Activated gamma-delta T cell treated with Interleukin-2 at 50 U/mL for 16 hours (primary cell): Measurements from ENCODE around the gene TUBB2B.
"Not testable (repeated sequence)": the region's sequence is repeated elsewhere in the genome, so short reads cannot be mapped to it uniquely, and the experiment has no call there.

Experiments used
- DNase-seq: peaks from one replicate; pipeline ENCODE4 v3.0.0-alpha.2; 2020

TUBB2B gene

DNA sequence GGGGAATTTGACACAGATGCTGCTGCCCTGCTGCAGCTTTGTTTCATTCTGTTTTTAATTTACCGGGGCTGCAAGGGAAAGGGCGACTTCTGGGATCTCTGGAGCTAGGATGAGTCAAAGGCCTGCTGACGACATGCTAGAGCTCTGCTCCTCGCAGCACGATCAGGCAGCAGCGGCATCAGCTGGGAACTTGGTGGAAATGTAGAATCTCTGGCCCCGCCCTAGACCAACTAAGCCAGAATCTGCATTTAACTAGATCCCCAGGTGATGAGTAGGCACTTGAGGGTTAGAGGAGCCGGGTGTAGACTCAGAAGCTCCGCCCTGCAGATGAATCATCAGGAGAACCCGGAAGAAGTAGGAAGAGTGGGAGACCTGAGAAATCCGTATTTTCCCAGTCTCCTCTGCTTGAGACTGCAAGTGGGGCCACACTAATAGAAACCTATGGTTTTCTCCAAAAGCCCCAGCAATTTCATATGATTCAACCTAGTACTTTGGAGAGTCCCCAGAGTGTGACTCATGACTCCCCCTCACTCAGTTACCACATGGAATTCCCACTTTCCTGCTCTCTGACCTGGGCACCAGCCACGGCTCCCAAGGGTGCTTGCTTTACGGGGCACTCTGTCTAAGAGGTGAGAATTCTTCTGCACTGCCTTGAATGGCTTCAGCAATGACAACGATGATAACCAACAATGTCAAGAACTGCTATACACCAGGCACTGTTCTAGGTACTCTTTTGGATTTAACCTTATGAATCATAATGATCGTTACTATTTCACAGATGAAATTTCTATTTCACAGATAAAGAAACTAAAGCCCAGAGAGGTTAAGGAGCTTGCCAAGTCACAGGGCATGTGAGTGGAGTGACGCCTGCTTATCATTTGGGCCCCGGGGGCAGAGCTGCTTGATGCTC, 18.1 kb downstream of the TUBB2B start:
- DNase-seq = no peak

DNA sequence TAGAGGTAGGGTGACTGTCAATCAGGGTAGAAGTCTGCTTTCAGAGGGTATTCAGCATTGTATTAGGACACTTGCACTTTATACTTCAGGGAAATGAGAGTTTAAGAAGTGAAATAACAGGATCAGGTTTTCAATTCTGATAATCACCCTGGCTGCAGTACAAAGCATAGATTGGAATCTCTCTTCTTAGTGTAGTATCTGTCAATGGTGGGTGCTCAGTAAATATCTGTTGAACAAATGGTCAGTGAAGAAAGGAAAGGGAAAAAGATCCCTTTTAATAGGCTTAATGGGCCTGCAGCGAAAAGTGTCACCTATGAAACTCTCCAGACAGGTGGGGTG, 18.7 kb downstream of the TUBB2B start:
- DNase-seq = no peak

DNA sequence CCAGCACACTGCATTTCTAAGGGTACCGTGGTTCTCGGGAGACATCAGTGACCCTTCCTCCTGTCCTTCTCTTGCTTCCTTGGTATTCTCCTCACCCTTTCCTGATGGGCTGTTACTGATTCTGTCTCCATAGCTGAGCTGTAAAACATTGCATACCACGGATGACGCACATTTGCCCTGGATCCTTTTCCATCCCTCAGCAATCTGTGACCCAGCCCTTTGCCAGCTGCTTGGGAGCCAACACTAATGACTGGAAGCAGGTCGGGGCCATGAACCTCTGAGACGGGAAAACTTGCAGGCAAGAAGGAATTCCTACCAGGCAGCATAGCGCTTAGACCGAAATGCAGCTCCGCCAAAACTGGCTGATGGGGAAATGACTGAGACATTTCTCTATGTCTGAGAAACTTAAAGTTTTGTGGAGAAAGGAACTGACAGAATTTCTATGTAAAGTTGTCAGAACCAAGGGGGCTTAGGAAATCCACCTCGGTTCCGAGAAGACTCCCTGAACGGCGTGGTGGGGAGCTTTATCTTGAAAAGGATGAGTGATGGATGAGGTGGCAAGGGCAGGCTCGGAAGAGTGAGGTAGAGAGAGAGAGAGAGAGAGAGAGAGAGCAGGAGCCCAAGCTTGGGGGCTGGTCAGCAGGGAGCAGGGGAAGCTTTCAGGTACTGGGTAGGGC, 19.2 kb downstream of the TUBB2B start:
- DNase-seq = no peak

DNA sequence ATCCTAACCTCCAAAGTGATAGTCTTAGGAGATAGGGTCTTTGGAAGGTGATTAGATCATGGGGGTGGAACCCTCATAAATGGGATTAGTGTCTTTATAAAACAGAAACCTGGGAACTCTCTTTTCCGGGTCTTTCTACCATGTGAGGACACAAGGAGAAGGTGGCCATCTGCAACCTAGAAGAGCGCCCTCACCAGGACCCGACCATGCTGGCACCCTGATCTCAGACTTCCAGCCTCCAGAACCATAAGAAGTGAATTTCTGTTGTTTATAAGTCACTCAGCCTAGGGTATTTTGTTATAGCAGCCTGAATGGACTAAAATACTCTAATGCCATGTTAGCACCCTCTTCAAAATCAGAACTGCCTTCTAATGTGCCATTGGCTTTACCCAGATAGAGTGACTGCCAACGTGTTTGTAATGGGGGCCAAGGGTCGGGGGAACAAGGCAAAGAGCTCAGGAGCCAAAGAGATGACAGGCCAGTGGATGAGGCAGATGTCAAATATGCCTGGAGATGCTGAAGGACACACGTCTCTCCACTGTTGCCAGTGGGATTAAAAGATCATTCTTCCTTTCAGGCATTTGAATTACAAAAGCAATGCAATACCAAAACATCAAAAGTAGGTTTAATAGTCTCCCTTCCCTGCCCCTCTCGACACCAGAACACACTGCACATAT, 21.0 kb downstream of the TUBB2B start:
- no peak for DNase-seq

DNA sequence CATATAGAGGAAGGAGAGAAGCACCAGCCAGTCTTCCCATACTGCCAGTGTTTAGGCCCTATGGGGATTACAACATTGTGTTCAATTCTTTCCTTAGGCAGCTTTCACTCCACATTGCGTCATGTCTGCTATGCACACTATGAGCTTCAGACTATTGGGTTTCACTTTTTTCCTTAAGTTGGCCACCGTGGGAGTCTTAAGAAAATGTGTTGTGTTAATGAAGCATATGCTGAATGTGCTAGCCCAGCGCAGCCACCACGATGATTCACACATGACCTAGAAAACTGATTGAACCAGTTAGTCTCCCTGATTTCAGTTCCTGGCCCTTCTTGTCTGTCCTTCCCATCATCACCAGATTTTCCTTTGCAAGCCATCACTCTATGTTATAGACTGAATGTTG, 21.5 kb downstream of the TUBB2B start:
- DNase-seq = no peak

DNA sequence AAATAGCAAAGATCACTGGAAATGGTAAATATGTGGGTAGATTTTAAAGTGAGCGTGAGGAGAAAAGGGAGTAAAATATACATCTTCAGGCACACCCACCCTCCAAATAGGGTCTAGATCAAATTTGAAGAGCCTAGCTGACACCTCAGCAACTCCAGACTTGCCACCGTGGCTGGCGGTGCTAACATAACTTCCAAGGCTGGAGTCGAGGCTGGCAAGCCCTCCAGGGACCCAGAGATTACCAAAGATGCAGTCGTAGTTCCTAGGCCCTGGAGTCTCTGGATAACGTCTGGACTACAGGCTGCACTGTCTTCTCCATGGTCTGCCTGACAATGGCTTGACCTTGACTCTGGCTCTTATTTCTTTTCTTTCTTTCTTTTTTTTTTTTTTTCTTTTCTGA, 22.5 kb downstream of the TUBB2B start:
- no peak for DNase-seq

DNA sequence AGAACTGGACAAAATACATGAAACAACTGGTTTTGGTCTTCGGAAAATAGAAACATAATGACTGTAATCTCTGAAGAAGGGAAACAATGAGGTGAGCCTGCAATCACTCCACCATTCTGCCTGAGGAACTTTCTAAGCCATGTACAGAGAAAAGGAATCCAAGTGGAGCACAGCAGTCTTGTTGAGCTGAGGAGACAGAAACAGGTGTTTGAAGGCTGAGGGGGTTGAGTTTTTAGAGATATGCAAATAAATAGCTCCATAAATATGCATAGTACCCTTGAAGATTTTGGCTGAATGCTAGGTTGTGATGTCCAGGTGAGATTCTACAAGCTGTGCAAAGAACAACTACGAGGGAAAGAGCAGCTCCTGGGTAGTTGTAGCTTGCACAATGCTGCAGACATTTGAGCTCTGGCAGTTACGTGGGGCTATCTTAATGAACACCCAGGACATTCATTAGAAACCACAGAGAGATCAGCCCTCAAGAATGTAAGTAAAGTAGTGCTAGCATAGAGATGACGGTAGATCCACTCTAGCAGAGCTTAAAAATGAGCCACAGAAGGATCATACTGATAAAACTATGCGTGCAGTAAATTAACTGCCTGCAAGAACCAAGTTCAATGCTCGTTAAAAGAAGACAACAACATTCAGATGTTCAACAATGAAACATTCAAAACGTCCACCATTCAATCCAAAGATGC, 24.3 kb downstream of the TUBB2B start:
- DNase-seq = no peak

DNA sequence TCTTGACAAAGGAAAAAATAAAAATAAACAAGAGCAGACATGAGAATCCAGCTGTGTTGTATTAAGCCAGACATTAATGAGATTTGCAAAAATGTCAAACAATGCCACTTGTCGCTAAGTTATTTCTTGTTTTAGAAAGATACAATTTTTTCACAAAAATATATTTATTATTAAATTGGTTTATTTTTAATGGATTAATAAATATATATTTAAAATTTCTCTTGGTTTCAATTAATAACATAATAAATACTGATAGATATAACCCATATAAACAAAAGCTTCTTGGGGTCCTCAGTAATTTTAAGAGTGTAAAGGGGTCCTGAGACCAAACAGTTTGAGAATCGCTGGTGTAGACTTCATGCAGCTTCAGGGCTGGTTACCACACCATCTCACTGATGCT, 26.1 kb downstream of the TUBB2B start:
- no peak for DNase-seq

DNA sequence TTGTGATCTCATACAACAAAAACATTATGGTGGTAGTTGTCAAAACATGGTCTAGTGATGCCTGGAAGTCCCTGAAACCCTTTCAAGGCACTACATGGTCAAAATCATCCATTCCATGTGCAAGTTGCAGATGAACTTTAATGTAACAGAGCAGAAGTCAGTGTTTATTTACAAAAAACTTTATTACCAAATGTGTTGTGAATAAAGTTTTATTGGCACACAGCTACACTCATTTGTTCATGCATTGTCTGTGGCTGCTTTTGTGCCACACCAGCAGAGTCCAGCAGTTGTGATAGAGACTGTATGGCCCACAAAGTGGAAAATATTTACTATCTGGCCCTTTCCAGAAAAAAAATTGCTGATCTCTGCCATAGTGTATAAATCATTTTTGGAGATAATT, 26.8 kb downstream of the TUBB2B start:
- DNase-seq = no peak

DNA sequence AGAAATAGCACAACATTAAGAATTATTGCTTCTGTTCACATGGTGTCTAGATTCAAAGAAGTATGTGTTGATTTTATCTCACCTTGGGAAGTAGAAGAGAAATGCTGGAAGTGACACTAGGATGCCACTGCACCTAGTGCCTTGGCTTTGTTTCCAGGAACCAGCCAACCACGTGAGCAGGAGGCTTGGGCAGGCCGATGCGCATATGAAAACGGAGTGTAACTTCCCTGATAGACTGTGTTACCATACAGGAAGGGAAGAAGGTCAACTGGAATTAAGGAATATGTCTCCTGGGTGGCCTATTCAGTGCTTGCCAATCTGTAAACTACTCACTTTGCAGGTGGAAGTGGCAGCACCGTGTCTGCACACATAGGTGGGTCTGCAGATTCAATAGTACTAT, 28.1 kb downstream of the TUBB2B start:
- DNase-seq = no peak

DNA sequence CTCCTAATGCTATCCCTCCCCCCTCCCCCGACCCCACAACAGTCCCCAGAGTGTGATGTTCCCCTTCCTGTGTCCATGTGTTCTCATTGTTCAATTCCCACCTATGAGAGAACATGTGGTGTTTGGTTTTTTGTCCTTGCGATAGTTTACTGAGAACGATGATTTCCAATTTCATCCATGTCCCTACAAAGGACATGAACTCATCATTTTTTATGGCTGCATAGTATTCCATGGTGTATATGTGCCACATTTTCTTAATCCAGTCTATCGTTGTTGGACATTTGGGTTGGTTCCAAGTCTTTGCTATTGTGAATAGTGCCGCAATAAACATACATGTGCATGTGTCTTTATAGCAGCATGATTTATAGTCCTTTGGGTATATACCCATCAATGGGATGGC, 29.7 kb downstream of the TUBB2B start:
- DNase-seq = not testable (repeated sequence)

DNA sequence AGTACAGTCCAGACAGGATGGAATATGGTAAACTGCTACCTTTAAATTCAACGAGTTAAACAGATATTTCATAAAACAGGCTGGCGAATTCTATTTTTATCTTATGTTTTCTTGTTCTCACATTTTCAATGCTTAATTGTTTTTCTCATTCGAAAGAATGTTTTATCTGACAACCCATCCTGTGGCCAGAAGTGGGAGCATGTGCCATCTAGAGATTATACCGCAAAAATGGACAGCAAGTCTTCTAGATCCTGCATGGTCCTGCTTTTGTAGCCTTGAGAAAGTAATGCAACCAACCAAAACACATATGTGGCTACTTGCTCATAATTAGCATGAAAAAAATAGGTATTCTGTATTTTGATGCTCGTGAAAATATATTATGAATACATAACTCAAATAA, 30.7 kb downstream of the TUBB2B start:
- no peak for DNase-seq

DNA sequence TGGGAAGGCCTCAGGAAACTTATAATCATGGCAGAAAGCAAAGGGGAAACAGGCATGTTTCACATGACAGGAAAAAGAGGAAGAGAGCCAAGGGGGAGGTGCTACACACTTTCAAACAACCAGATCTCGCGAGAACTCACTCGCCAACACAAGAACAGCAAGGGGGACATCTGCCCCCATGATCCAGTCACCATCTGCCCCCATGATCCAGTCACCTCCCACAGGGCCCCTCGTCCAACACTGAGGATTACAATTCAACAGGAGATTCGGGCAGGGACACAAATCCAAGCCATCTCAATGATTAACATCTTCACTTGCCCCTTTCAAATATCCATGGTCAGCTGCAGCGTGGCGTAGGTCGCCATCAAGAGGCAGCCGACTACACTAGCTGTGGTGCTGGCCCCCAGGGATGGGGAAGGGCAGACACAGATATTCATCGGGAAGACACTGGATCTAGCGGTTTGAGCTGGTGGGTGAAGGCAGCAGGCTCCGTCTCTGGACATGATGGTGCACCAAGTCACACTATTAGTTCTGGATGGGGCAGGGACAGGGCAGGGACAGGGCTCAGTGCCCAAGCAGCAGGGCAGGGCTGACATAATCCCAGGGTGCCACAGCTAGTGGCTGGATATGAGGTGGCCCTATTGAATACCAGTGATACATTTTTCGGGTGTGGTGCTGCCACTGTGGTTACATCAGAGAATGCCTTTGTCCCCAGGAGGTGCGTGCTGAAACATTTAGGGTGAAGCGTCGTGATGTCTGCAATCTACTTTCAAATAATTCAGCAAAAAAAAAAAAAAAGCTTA, 31.6 kb downstream of the TUBB2B start:
- DNase-seq = no peak

DNA sequence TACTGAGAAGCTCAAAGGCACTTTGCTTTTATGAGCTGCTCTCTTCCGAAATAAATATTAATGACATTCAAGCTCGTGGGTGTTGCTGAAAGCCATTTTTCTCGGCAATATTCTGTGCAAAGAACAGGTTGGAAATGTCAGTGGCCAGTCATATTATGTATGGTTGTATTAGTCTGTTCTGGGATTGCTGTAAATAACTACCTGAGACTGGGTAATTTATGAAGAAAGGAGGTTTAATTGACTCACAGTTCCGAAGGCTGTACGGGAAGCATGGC, 32.1 kb downstream of the TUBB2B start:
- DNase-seq = no peak

DNA sequence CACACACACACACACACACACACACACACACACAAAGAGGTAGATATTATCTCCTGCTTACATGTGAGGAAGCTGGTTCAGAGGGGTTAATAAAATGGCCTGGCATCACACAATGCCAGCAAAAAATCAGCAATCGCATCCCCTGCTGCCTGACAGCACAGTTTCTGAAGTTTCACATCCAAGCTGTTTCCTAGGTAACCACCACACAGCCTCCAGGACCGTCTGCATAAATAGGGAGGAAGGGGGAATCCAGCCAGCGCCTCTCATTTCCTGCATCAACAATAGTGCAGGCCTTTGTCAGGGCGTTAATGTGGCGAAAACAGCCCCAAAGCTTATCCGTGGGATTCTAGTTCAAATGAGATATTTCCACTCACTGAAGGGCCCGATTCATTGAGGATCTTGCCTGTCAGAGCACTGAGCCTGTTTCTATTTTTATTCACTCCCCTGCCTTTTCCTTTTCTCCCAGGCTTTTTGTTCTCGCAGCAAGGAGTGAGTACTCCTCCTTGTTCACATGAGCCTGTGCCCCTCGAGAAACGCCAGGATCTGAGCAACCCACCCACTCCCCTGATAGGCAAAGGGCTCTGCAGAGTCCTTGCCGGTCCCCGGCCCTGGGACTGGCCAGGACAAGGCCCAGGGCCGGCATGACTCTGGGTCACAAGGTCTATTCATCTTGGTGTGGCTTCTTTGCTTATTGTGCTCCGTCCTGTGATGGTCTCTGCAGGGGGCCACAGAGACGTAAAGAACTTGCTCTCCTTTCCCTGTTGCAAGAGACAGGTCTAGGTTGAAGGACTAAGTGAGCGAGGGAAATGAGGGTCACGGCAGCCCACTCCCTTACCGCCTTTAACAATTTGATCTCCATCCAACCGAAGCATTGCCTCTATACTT, 32.7 kb downstream of the TUBB2B start:
- no peak for DNase-seq

DNA sequence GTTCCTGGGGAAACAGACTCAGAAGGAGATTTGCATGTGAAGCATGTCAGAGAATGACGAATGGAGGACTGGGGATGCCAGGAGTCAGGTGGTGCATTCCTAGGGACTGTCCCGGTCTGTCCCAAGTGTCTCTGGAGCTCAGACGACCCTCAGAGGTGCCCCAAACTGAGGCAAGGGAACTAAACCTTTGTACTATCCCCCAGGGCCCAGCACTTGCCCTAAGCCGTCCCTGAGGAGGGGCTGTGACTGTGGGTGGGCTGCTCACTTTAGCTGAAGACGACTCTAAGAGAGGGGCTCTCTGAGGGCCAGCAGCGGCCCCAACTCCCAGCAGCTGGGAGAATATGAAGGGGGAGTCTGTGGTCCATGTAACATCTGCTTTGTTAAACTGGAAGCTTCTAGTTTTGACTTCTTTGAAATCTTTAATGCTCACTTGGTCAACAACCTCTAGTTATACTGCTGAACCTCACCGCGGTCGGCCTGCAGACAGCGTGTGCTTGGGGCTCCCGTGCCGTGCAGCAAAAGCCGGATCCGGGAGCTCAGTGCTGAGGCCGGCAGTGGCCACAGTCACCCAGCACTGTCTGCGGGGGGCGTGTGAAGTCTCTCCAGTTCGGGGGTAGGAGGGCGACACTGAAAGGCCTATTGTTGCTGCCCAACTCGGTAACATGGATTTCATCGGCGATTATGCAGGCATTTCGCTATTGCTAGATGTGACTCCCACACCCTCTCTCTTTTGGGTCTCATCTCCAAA, 34.2 kb downstream of the TUBB2B start:
- no peak for DNase-seq

DNA sequence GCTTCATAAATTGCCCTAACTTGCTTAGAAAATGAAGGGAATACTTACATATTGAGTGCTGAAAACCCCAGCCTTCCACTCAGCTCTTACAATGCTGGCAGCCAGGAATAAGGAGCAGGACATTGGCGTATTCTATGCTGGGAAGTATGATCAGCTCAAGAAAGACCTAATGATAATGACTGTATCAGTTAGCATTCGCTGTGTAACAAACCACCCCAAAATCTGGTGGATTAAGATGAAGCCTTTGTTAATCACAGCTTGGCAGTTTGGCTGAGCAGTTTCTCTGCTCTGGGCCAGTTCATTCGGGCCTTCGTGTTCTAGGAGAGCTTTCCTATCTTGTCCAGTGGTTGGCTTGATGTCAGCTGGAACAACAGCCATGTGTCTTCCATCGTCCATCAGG, 36.7 kb downstream of the TUBB2B start:
- no peak for DNase-seq

DNA sequence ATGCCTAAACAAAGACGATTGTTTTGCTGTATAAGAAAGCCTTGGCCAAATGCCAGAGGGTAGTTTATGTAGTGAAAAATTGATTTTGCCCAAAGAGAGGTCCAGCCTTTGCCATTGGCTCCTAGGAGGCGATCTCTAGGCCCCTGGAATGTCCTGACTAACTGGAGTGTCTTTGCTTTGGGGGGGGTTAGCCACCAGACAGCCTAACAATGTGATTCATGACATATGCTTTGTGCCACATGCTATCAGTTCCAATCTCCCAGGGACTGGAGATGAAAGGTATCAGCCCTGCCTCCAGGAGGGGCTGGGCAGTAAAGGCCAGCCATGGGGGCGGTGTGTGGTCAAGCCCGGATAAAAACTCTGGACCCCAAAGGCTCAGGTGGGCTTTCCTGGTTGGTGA, 37.4 kb downstream of the TUBB2B start:
- DNase-seq = no peak

DNA sequence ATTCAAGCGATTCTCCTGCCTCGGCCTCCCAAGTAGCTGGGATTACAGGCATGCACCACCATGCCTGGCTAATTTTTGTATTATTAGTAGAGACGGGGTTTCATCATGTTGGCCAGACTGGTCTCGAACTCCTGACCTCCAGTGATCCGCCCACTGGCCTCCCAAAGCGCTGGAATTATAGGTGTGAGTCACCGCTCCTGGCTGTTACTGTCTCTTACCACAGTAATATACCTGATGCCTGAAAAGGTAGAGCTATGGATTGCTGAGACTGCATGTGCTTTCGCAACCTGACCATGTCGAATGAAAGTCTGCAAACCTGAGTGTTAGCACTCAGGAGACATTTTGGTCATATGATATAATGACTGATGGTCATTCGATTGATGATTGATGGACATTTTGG, 38.3 kb downstream of the TUBB2B start:
- not testable (repeated sequence) for DNase-seq

DNA sequence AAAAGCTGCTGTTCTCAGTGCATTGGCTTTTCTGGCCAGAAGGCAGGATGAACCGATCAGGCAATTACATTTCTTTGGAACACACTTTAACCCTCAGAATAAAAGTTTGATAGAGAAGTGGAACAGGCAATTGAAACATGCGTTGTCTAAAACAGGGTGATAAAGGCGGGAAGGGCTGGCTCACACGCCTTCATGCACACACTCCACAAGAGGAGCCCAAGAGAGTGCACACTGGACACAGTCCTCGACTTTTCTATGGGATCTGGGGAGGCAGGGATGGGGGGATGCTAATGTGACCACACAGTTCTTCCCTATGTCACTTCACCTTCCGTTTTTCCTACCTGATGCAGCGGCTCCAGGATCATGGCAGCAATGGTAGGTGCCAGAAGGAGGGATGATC, 39.2 kb downstream of the TUBB2B start:
- no peak for DNase-seq

DNA sequence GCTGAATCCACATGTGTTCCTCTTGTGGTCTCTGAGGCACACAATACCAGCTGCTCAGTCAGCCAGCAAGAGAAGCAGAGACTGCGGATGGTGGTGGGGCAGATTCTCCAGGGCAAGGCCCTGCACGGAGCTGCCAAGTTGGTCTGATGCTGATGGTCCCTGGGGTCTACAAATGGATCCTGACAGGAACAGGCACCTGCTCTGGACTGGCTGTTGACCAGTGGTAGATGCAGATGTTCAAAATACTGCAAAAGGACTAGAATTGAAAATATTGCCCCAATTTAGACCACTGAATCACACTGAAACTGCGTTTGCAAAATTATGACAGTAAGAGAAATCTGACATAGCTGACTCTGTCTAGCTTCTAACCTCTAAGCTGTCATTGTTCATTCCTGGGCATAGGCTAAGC, 40.5 kb downstream of the TUBB2B start:
- no peak for DNase-seq
